ENCODE results near the gene MORN5. TPM values are rescaled to one million over a fixed set of nuclear protein-coding genes. Genes with fewer than 3 reads are reported as not detected.

The MORN5 gene
- total RNA-seq, 2 donors from 2014 or later, result not detected

Small RNA genes within 50 kb of the gene (microRNA-seq; reads per million reads assigned to microRNA genes)
- gene MIR4478 (ENCODE audit: borderline number of aligned reads in 2 of 2, borderline replicate concordance in 2 of 2), result 0 reads per million in 2 donors

Small RNA genes within 50 kb of the gene (small RNA-seq; reads per million reads assigned to genes)
- not detected for gene MIR4478

Other genes starting within 250 kb of the MORN5 start
- gene TTLL11, start 66.6 kb upstream of the MORN5 start, total RNA-seq, result 10 to 100 TPM; 14.5 to 16.8 TPM
- gene NDUFA8, start 129 bp upstream of the MORN5 start, total RNA-seq, result 10 to 100 TPM; 11.9 to 16.9 TPM
- gene LHX6, start 69.0 kb downstream of the MORN5 start, total RNA-seq, result 1 to 10 TPM in 1 of 2 donors, not detected in 1; 2.9 TPM
- gene RBM18, start 104.9 kb downstream of the MORN5 start, total RNA-seq, result 1 to 10 TPM; 4.6 to 5.4 TPM
- gene MRRF, start 105.0 kb downstream of the MORN5 start, total RNA-seq, result 10 to 100 TPM; 11.9 to 13.5 TPM
- gene PTGS1, start 211.1 kb downstream of the MORN5 start, total RNA-seq, result 1 to 10 TPM; 2.1 to 3.0 TPM

Data from body of pancreas (tissue), 4 donors.